ENCODE data around the gene TRPT1.
A peak's percentile ranks its signal among the peaks of the same experiment; 100 is the strongest.
"Not testable (repeated sequence)": the region's sequence is repeated elsewhere in the genome, so short reads cannot be mapped to it uniquely, and the experiment has no call there.

The TRPT1 gene

DNA sequence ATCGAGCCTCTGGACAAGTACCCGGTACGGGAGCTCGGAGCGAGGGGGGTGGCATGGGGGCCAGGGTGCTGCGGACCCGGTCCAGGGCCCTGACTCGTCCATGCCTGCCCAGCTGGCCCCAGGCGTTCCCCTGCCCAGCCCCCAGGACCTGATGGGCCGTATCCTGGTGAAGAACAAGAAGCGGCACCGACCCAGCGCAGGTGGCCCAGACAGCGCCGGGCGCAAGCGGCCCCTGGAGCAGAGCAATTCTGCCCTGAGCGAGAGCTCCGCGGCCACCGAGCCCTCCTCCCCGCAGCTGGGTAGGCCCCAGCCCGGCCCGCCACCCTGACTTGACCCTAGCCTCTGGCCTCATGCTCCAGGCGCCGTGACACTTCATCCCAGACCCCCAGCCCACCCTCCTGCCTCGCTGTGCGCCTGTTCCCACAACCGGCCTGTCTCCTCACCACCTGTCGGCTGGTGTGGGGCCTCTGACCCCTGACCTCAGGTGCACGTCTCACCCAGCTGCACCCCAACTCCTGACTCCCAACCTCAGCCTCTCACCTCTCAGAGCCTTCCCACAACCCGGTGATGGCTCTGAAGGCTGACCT lies 33.1 kb upstream of the TRPT1 start:
- DNase-seq (ENCODE audit: low read depth in 4 of 4, low spot score in 1 of 4): no peak

DNA sequence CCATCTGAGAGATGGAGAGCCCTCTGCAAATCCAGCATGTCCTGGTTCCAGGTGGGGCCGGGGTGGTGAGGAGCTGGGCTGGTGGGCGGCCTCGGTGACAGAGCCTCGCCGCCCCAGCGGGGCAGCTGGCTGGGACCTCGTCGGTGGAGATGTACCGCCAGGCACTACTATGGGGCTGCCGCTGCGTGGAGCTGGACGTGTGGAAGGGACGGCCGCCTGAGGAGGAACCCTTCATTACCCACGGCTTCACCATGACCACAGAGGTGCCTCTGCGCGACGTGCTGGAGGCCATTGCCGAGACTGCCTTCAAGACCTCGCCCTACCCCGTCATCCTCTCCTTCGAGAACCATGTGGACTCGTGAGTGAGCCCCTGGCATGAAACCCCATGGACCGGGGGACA lies 32.4 kb upstream of the TRPT1 start:
- no peak for DNase-seq (ENCODE audit: low read depth in 4 of 4, low spot score in 1 of 4)

DNA sequence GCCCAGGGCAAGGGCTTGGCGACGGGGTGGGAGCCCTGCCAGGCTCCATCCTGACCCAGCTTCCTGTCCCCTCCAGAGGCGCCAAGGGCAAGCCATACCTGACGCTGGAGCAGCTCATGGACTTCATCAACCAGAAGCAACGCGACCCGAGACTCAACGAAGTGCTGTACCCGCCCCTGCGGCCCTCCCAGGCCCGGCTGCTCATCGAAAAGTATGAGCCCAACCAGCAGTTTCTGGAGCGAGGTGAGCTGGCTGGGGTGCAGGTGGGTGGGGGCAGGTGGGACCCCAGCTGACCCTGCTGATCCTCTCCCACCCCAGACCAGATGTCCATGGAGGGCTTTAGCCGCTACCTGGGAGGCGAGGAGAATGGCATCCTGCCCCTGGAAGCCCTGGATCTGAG lies 30.3 kb upstream of the TRPT1 start:
- DNase-seq (ENCODE audit: low read depth in 4 of 4, low spot score in 1 of 4): no peak

DNA sequence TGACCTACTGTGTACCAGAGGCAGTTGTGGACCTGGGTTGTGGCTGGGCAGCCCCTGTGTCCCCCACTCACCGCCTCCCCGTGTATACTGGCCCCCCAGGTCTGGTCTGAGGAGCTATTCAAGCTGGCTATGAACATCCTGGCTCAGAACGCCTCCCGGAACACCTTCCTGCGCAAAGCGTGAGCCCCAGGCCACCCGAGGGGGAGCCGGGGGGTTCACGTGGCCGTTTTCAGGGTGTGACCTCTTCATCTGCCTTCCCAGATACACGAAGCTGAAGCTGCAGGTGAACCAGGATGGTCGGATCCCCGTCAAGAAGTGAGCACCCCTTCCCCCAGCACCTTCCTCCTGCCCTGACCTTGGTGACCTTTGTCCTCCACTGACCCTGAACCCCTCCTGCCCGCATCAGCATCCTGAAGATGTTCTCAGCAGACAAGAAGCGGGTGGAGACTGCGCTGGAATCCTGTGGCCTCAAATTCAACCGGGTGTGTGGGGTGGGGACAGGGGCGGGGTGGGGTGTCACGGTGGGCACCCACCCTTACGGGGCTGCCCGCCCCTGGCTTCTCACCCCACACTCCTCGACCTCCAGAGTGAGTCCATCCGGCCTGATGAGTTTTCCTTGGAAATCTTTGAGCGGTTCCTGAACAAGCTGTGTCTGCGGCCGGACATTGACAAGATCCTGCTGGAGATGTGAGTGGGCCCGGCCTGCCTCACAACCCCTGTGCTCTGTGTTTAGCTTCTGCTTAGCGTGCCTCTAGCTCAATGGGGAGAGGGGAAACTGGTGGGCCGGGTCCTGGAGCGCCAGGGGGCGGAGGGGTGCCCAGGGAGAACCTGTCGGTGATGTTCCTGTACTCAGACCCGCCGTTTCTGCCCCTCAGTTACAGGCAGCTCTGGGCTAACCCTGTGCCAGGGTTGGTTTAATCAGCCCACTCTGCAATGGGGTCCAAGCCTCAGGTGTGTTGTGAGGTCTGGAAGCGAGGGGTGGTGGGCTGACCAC lies 29.4 kb upstream of the TRPT1 start:
- no peak for DNase-seq (ENCODE audit: low read depth in 4 of 4, low spot score in 1 of 4)

DNA sequence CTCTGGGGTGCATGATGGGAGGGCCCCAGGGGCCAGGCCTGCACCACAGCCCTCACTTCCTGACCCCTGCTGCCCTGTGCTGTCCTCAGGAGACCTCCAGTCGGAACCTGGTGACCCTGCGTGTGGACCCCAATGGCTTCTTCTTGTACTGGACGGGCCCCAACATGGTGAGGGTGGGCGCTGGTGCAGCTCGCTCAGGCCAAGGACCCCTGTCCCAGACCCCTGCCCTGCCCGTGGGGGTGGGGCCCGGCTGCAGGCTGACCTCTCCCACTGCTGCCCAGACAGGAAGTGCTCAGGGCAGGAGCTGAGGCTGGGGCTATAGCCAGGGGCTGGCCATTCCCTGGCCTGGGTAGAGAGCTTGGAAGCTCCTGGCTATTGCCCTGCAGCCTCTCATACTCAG lies 28.3 kb upstream of the TRPT1 start:
- DNase-seq (ENCODE audit: low read depth in 4 of 4, low spot score in 1 of 4): no peak

DNA sequence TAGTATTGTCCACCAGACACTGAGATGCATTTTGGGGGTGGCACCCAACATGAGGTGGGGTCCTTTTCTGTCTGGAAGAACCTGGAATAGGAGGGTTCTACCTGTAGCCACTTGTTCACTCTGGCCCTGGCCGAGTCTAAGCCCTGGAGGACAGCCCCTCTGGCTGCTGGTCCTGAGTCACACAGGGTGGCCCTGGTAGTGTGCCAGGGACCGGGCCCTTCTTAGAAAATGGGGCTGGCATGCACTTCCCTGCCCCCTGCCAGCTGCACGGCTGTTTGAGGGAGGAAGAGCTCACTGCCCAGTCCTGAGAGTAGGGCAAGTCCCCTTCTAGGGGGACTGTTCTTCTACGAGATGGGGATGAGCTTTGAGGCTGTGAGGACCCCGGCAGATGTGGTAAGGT lies 27.5 kb upstream of the TRPT1 start:
- no peak for DNase-seq (ENCODE audit: low read depth in 4 of 4, low spot score in 1 of 4)

DNA sequence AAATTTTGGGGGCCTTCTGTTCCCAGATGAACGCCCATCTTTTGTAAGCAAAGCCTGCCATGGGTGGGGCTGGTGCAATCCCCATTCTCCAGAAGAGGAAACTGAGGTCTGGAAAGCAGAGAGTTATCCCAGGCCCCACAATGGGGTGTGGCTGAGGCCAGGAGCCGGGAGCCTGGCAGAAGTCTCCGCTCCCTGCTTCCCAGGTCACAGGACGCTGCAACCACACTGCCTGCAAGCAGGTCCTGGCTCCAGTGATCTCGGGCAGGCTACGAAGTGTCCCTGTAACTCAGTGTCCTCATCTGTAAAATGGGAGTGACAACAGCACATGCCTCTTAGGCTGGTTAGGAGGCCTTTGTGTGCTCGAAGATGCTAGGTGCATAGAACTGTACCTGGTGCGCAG lies 27.1 kb upstream of the TRPT1 start:
- DNase-seq (ENCODE audit: low read depth in 4 of 4, low spot score in 1 of 4): no peak

- DNase-seq (ENCODE audit: low read depth in 4 of 4, low spot score in 1 of 4): no peak
These were observed 26.3 kb upstream of the TRPT1 start for GRCh38 chr11:64252003-64252872.

DNA sequence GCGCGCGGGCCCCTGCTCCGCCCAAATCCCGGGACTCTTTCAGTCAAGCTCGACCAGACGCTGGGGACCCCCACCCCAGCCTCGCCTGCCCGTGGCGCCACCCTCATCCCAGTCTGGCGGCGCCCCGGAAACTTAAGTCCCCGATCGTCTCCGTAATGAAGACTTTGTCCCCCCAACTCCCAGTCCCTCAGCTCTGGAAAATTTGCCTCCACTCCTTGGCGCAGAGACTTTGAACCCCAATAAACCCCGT lies 25.7 kb upstream of the TRPT1 start:
- no peak for DNase-seq (ENCODE audit: low read depth in 4 of 4, low spot score in 1 of 4)

GRCh38 chr11:64251016-64251752 lies 25.2 kb upstream of the TRPT1 start, which contains the start of gene PLCB3:
TSS of gene PLCB3 (plus strand) at chr11:64251530. CDS start at chr11:64251650, 120 bp downstream.
- peak in 1 of 4 experiments; percentile 51 for DNase-seq (ENCODE audit: low read depth in 4 of 4, low spot score in 1 of 4)

DNA sequence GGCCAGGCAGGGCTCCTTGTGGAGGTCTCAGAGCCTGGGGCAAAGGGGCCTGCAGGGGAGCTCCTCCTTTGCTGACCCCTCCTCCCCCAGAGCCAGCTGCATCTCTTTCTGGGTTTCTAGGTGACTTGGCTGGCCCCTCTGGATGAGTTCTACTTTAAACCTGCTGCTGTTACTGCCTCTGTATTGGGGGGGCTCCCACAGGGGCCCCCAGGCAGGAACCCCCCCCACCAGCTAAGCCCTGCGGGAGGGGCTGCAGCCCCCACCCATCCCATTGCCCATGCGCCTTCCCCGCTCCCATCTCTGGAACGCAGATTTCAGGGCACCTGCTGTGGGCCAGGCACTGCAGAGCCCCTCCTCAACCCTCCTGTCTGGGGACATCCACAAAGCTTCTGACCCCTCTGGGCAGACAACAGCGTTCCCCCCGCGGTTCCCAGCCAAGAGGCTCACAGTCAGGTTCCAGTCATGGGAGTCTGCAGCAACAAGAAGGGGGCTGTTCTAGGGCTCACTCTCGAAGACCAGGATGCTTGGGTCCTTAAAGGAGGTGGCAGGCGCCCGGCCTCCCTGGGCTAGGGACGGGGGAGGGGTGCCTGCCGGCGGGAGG lies 24.5 kb upstream of the TRPT1 start:
- DNase-seq (ENCODE audit: low read depth in 4 of 4, low spot score in 1 of 4): no peak

- no peak for DNase-seq (ENCODE audit: low read depth in 4 of 4, low spot score in 1 of 4)
These were observed 23.8 kb upstream of the TRPT1 start for GRCh38 chr11:64249563-64250414.

- DNase-seq (ENCODE audit: low read depth in 4 of 4, low spot score in 1 of 4): no peak
These were observed 23.1 kb upstream of the TRPT1 start for GRCh38 chr11:64249038-64249437.

DNA sequence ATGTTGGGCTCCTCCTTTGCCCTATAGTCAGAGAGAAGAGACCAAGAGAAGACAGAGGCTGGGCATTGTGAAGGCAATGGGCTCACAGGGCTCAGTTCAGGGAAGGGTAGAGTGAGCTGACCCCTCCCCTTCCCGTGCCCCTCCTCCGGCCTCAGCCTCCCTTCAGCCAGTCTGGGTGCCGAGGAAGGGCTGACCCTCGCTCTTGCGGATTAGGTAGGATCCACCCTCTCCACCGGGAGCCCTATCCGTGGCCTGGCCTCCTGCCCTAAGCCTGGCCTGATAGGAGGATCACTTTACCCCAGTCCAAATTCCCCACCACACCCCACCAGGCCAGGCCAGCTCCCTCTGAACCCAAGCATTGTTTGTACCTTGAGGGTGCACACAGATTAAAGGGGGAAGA lies 22.6 kb upstream of the TRPT1 start:
- no peak for DNase-seq (ENCODE audit: low read depth in 4 of 4, low spot score in 1 of 4)

DNA sequence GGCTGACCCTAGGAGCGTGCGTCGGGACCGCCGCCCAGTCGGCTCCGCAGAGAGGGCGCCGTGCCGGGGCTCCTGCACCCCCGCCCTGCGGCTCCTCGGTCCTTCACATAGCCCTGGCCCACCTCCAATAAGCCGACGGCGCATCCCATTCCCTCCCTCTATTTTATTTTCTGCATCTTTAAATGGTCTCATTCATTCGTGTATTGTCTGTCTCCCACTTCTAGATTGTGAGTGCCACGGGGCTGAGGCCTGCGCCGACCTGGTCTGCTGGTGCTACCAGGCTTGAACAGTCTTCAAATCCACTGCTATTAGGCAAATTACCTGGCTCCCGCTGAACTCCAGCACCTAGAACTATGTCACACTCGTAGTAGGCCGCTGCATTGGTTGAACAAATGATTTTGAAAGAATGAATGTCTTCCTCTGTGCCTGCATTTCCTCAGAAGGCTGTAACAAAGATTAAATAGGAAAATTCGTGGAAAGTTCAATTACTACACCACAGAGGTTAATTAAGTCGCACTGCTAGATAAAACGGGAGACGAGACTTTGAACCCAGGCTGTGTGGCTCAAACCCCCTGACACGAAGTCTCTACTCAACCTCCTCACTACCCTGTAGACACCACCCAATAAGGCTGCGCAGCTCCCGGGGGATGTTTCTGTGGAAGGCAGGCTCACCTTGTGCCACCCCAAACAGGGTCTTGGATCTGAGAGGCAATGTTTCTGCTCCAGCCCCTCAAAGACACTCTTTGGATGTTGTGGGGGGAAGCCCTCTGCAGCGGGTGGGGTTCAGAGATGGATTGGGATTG lies 21.9 kb upstream of the TRPT1 start:
- no peak for DNase-seq (ENCODE audit: low read depth in 4 of 4, low spot score in 1 of 4)

DNA sequence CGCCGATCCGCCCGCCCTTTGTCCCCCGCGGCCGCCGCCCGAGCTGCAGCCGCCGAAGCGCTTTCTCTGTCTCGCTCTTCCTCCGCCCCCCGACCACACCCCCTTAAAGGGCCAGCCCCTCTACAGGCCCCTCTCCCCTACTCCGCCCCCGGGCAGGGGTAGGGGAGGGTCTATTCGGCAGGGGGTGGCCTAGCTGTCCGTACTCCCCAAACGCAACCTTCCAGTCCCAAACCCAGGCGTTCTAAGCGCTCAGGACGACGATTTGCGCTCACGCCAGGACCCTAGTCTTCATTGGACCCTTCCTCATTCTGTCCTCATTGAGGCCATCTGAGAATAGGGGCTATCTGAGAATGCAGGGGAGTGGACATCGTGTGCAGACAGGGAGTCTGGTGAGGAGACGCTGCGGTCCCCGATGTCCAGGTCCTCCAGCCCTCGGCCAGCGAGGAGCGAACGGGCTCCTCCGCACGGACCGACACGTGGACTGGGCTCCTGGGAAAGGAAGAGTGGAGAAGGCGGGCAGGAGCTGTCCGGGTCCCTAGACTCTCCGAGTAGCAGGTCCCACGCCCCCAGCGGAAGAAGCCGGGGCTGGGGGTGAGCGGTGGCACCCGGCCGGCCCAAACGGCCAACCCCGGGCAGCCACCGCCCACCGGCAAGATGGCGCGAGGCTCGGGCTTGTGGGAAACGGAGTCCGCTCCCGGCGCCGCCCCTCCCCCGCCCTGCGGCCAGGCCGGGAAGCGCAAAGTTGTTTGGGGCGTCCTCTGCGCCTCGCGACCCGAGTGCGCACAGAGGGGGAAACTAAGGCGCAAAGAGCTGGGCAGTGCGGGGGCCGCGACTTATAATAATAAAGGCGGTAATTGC lies 21.1 kb upstream of the TRPT1 start, which contains the start of gene PPP1R14B:
TSS of gene PPP1R14B (minus strand) at position 73 of the 858 bp plus-strand sequence. CDS start 270 bp downstream, outside the sequence.
- peak in 2 of 4 experiments; percentile 77 to 85 for DNase-seq (ENCODE audit: low read depth in 4 of 4, low spot score in 1 of 4)

- not testable (repeated sequence) for DNase-seq (ENCODE audit: low read depth in 4 of 4, low spot score in 1 of 4)
These were observed 20.6 kb upstream of the TRPT1 start for GRCh38 chr11:64246621-64246870.

Measured in stimulated activated CD4-positive, alpha-beta T cell treated with anti-CD3 and anti-CD28 coated beads, Interleukin-1b, Interleukin-23, amount 100 ng/mL, for 24 hours (primary cell).